IMR-90 (cell line): ENCODE data around the gene LRFN2. TPM values are rescaled to one million over a fixed set of nuclear protein-coding genes. Genes with fewer than 3 reads are reported as not detected.

Experiments
- ATAC-seq: fragments of 200-7000 bp; cut with Tn5 transposase; 2 replicates; pipeline ENCODE4 v1.9.1; 2020; ENCODE audit warnings: low read depth, mild to moderate bottlenecking, moderate library complexity
- BruUV-seq: library from RNA; stranded (reverse); fragments of 400-500 nt; replicated peaks from 2 replicates; lab custom pipeline; 2021; lab: Mats Ljungman, UMichigan
- CTCF ChIA-PET: fragments of 300-600 bp; formaldehyde crosslinking; extraction: SDS; loops from one replicate; lab custom pipeline; 2021; ENCODE audit warnings: antibody characterized with exemption; lab: Yijun Ruan, JAX
- POLR2A ChIA-PET: fragments of 300-600 bp; sonication (Branson Sonifier 250); formaldehyde crosslinking; loops from one replicate; lab custom pipeline; 2022; ENCODE audit warnings: antibody characterized with exemption; ENCODE audit not compliant: unreplicated experiment; lab: Charles Lee
- DNase-seq: peaks from one replicate; pipeline ENCODE4 v3.0.0; 2013
- H2AFZ ChIP-seq: replicated peaks from 2 replicates; pipeline ENCODE3; 2013; ENCODE audit warnings: low read length, mild to moderate bottlenecking; ENCODE audit not compliant: poor library complexity
- H2AK5ac ChIP-seq: 2 replicates; pipeline ENCODE4 v1.6.1; 2013; ENCODE audit warnings: low read depth, low read length, inconsistent platforms
- H2AK9ac ChIP-seq: replicated peaks from 2 replicates; pipeline ENCODE3; 2013; ENCODE audit warnings: mild to moderate bottlenecking, low read depth, low read length, moderate library complexity; ENCODE audit not compliant: poor library complexity
- H2BK120ac ChIP-seq: 2 replicates; pipeline ENCODE4 v1.6.1; 2013; ENCODE audit warnings: low read depth, low read length, inconsistent platforms
- H2BK15ac ChIP-seq: 3 replicates; pipeline ENCODE4 v1.6.1; 2013; ENCODE audit warnings: low read depth, low read length, inconsistent platforms
- H2BK20ac ChIP-seq: 2 replicates; pipeline ENCODE4 v1.6.1; 2013; ENCODE audit warnings: low read depth, mild to moderate bottlenecking, inconsistent platforms, low read length, moderate library complexity
- H2BK5ac ChIP-seq: 2 replicates; pipeline ENCODE4 v1.6.1; 2013; ENCODE audit warnings: mild to moderate bottlenecking, low read depth, low read length, inconsistent platforms; ENCODE audit not compliant: poor library complexity, severe bottlenecking
- H3K14ac ChIP-seq: replicated peaks from 2 replicates; pipeline ENCODE4 v1.6.1; 2013; ENCODE audit warnings: low read depth, low read length, inconsistent platforms
- H3K18ac ChIP-seq: 2 replicates; pipeline ENCODE4 v1.6.1; 2013; ENCODE audit warnings: low read depth, low read length, control low read depth
- H3K23ac ChIP-seq: 2 replicates; pipeline ENCODE4 v1.6.1; 2013; ENCODE audit warnings: low read depth, low read length, inconsistent platforms
- H3K27ac ChIP-seq: 2 replicates; pipeline ENCODE4 v1.5.1; 2013; ENCODE audit warnings: mild to moderate bottlenecking, control low read depth, low read length; ENCODE audit not compliant: insufficient read depth
- H3K27me3 ChIP-seq: 2 replicates; pipeline ENCODE4 v1.6.1; 2013; ENCODE audit warnings: low read length; ENCODE audit not compliant: control insufficient read depth, insufficient read depth
- H3K36me3 ChIP-seq: 2 replicates; pipeline ENCODE4 v1.6.1; 2013; ENCODE audit warnings: low read length, mixed read lengths; ENCODE audit not compliant: control insufficient read depth, insufficient read depth
- H3K4ac ChIP-seq: 2 replicates; pipeline ENCODE4 v1.6.1; 2013; ENCODE audit warnings: low read depth, low read length, inconsistent platforms
- H3K4me1 ChIP-seq: 2 replicates; pipeline ENCODE4 v1.6.1; 2013; ENCODE audit warnings: low read length, mixed read lengths; ENCODE audit not compliant: control insufficient read depth, insufficient read depth
- H3K4me2 ChIP-seq: 2 replicates; pipeline ENCODE4 v1.6.1; 2013; ENCODE audit warnings: low read depth, mild to moderate bottlenecking, control low read depth, low read length, moderate library complexity
- H3K4me3 ChIP-seq: 2 replicates; pipeline ENCODE4 v1.5.1; 2013; ENCODE audit warnings: low read depth, mild to moderate bottlenecking, control low read depth, low read length, moderate library complexity; ENCODE audit not compliant: insufficient read depth
- H3K56ac ChIP-seq: 2 replicates; pipeline ENCODE4 v1.6.1; 2013; ENCODE audit warnings: low read length, inconsistent platforms; ENCODE audit not compliant: insufficient read depth; ENCODE audit errors: extremely low read depth
- H3K79me1 ChIP-seq, 2 experiments: 2 replicates each; pipeline ENCODE4 v1.6.1; 2013; ENCODE audit warnings: low read length in 2 of 2, inconsistent platforms in 1 of 2, low read depth in 1 of 2
- H3K9ac ChIP-seq: 2 replicates; pipeline ENCODE4 v1.6.1; 2013; ENCODE audit warnings: low read depth, low read length, control low read depth
- H3K9me1 ChIP-seq: 2 replicates; pipeline ENCODE4 v1.6.1; 2013; ENCODE audit warnings: low read length, inconsistent platforms; ENCODE audit not compliant: insufficient read depth
- H3K9me3 ChIP-seq: 2 replicates; pipeline ENCODE4 v1.6.1; 2013; ENCODE audit warnings: low read length; ENCODE audit not compliant: control insufficient read depth, insufficient read depth
- H4K20me1 ChIP-seq: 2 replicates; pipeline ENCODE4 v1.6.1; 2013; ENCODE audit warnings: low read length, inconsistent platforms; ENCODE audit not compliant: insufficient read depth
- H4K5ac ChIP-seq: 2 replicates; pipeline ENCODE4 v1.6.1; 2013; ENCODE audit warnings: mild to moderate bottlenecking, low read depth, low read length, control low read depth
- H4K8ac ChIP-seq, 2 experiments: 2 replicates each; pipeline ENCODE4 v1.6.1; 2013; ENCODE audit warnings: low read depth in 2 of 2, low read length in 2 of 2, control low read depth in 1 of 2, inconsistent platforms in 1 of 2
- H4K91ac ChIP-seq: 2 replicates; pipeline ENCODE4 v1.6.1; 2013; ENCODE audit warnings: low read depth, low read length, inconsistent platforms; ENCODE audit not compliant: insufficient read depth
- BHLHE40 ChIP-seq: fragments of 150-350 bp; IDR thresholded peaks from 2 replicates; pipeline ENCODE4 v1.6.1; 2016; ENCODE audit warnings: mild to moderate bottlenecking, low read depth, low read length
- CEBPB ChIP-seq: IDR thresholded peaks from 2 replicates; pipeline ENCODE4 v1.6.1; 2012; ENCODE audit warnings: low read depth, low read length, improper control_type of control experiment
- CHD1 ChIP-seq: IDR thresholded peaks from 2 replicates; pipeline ENCODE4 v1.6.1; 2012; ENCODE audit warnings: low read depth, low read length, improper control_type of control experiment
- CTCF ChIP-seq: conservative IDR thresholded peaks from 2 replicates; pipeline ENCODE4 v1.5.1; 2012; ENCODE audit warnings: mild to moderate bottlenecking, low read depth, low read length, improper control_type of control experiment
- MXI1 ChIP-seq: IDR thresholded peaks from 2 replicates; pipeline ENCODE4 v1.6.1; 2012; ENCODE audit warnings: low read depth, mild to moderate bottlenecking, low read length, moderate library complexity, borderline replicate concordance
- NFE2L2 ChIP-seq: fragments of 150-350 bp; IDR thresholded peaks from 2 replicates; pipeline ENCODE4 v1.6.1; 2016; ENCODE audit warnings: low read depth, mild to moderate bottlenecking, low read length
- POLR2A ChIP-seq: IDR thresholded peaks from 2 replicates; pipeline ENCODE4 v1.6.1; 2012; ENCODE audit warnings: mild to moderate bottlenecking, low read depth, low read length
- RCOR1 ChIP-seq: IDR thresholded peaks from 2 replicates; pipeline ENCODE4 v1.6.1; 2012; ENCODE audit warnings: mild to moderate bottlenecking, low read length, improper control_type of control experiment; ENCODE audit not compliant: insufficient replicate concordance
- SMC3 ChIP-seq: fragments of 150-350 bp; IDR thresholded peaks from 2 replicates; pipeline ENCODE4 v1.6.1; 2016; ENCODE audit warnings: low read depth, mild to moderate bottlenecking, antibody characterized with exemption, low read length, moderate library complexity
- WGBS, 2 experiments: methylation state at CpG; one replicate each; pipeline versions ENCODE4 v1.1.5 to v1.1.7; 2013; ENCODE audit warnings: missing lambda C conversion rate in 2 of 2; ENCODE audit not compliant: insufficient read length in 1 of 2; ENCODE audit errors: extremely low coverage in 2 of 2; 5-methylcytosine and 5-hydroxymethylcytosine counted together
- dilution Hi-C: fragments of 300-500 bp; cut with HindIII; formaldehyde crosslinking; loops from one replicate; pipeline ENCODE4 v1.14.3; 2018; ENCODE audit warnings: low sequenced_read_pairs; ENCODE audit not compliant: unreplicated experiment
- in situ Hi-C: fragments of 300-500 bp; cut with MboI; formaldehyde crosslinking; loops from 3 replicates; pipeline ENCODE4 v1.14.3; 2019; ENCODE audit warnings: low sequenced_read_pairs, inconsistent platforms, mixed read lengths
- intact Hi-C: fragments of 100-400 bp; cut with micrococcal nuclease; formaldehyde crosslinking; loops from 2 replicates; pipeline ENCODE4 v1.10.0; 2022
- polyA plus RNA-seq, 3 experiments: library from polyadenylated mRNA; depleted of rRNA; stranded (reverse); fragments of >200 nt; gene quantifications; 2 replicates each; pipeline ENCODE4 v1.2.3, GENCODE V29; 2012; ENCODE audit warnings: low replicate concordance in 1 of 3
- total RNA-seq: library from RNA; depleted of rRNA; stranded (reverse); fragments of >200 nt; gene quantifications from 2 replicates; pipeline ENCODE4 v1.2.3, GENCODE V29; 2012
- TF ChIP-seq, protein P1 (sequence below): fragments of 150-350 bp; IDR thresholded peaks from 2 replicates; pipeline ENCODE4 v1.6.1; 2017; ENCODE audit warnings: mild to moderate bottlenecking, antibody characterized with exemption, low read length, low read depth

LRFN2 gene
- total and polyA plus RNA-seq, 2 of the 4 experiments (the other 2 are of a cell fraction), result not detected

GRCh38 chr6:40369042-40369441 lies 218.1 kb downstream of the LRFN2 start:
- in situ Hi-C loops, result no loop called here
- H3K9me1 ChIP-seq, result no peaks in the 10 kb centered on the region

More at GRCh38 chr6:40369042-40369441, 218.1 kb downstream of the LRFN2 start:
- BruUV-seq, result no TSS peak
- Histone ChIP-seq H2AFZ (no peak overlapping the region), H3K27ac (no peak overlapping the region), H3K4me1 (no peaks in the 10 kb centered on the region), H3K4me3 (no peak overlapping the region), H4K20me1 (no peaks in the 10 kb centered on the region), H3K9ac (no peak overlapping the region), H3K4ac (no peak overlapping the region), H3K14ac (no peak overlapping the region), H2BK5ac (no peak overlapping the region), H4K8ac (no peak overlapping the region), H2BK20ac (no peak overlapping the region), H3K36me3 (no peaks in the 10 kb centered on the region), H4K91ac (no peak overlapping the region), H3K56ac (no peak overlapping the region), H3K4me2 (no peak overlapping the region), H3K18ac (no peak overlapping the region), H3K79me1 (no peaks in the 10 kb centered on the region), H2BK120ac (no peak overlapping the region), H2AK5ac (no peak overlapping the region), H2AK9ac (no peak overlapping the region), H3K27me3 (no peaks in the 10 kb centered on the region), H3K23ac (no peak overlapping the region), H3K9me3 (no peaks in the 10 kb centered on the region), H4K5ac (no peak overlapping the region), H2BK15ac (no peak overlapping the region)
- WGBS, 2 experiments, result no CpG with 5 or more reads among the region's 2 CpGs
- dilution Hi-C loops, result no loop called here
- ATAC-seq (no peak), DNase-seq (no peak)
- intact Hi-C loops, result no loop called here
- TF ChIP-seq NFE2L2 (no peak), CTCF (no peak), RCOR1 (no peak), SMC3 (no peak), MXI1 (no peak), CHD1 (no peak), BHLHE40 (no peak), CEBPB (no peak), POLR2A (no peak)
- TF ChIP-seq, protein P1, sequence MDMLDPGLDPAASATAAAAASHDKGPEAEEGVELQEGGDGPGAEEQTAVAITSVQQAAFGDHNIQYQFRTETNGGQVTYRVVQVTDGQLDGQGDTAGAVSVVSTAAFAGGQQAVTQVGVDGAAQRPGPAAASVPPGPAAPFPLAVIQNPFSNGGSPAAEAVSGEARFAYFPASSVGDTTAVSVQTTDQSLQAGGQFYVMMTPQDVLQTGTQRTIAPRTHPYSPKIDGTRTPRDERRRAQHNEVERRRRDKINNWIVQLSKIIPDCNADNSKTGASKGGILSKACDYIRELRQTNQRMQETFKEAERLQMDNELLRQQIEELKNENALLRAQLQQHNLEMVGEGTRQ, result no peak
- ChIA-PET POLR2A (interaction anchor here (0.8 kb wide), 1 partner anchor 278 kb away, joined by 3 read pairs; no protein-coding TSS in a partner anchor), CTCF (no interaction called here)
